Sigmoid colon (tissue), 4 donors: Measurements from ENCODE around the gene GLIS1.

Experiments used
- CTCF ChIP-seq, 4 experiments: fragments of 450-650 bp in 3 of 4; fragments of 200-600 bp in 1 of 4; IDR thresholded peaks; one replicate each; pipeline ENCODE4 v1.5.1; 2016 to 2019; ENCODE audit warnings: antibody characterized with exemption in 4 of 4, mild to moderate bottlenecking in 3 of 4, moderate library complexity in 2 of 4
- EP300 ChIP-seq, 4 donors: sonication (generic); formaldehyde crosslinking; IDR thresholded peaks; one replicate each; pipeline ENCODE4 v1.6.1; 2017; ENCODE audit warnings: antibody characterized with exemption in 4 of 4
- POLR2A ChIP-seq, 2 donors: fragments of 450-650 bp; IDR thresholded peaks; one replicate each; pipeline ENCODE4 v1.6.1; 2016; ENCODE audit warnings: antibody characterized with exemption in 2 of 2, mild to moderate bottlenecking in 2 of 2, moderate library complexity in 2 of 2
- POLR2AphosphoS5 ChIP-seq, 4 donors: sonication (generic); formaldehyde crosslinking; IDR thresholded peaks; one replicate each; pipeline ENCODE4 v1.6.1; 2017; ENCODE audit warnings: antibody characterized with exemption in 4 of 4

DNA sequence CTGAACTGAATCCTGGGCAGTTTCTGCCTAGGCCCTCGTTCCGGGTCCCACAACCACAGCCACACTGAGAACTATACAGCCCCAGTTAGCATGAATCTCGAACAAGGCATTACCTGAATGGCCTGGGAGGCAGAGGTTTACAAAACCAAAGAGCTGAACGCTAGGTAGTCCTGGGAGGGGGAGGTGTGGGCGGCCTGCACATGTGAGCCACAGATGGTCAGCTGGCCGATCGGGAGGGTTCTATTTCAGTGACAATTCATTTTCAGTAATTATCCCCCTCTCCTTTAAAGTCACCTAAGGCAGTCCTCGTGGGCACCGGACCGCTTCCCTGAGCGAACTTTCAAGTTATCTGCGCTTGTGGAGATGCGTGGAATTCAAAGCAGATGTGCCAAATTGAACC, 111.9 kb downstream of the GLIS1 start:
- TF ChIP-seq POLR2A (IDR thresholded peaks at IDR 0.05) (no peak), CTCF (IDR thresholded peaks at IDR 0.05) (no peak), POLR2AphosphoS5 (IDR thresholded peaks at IDR 0.05) (no peak), EP300 (IDR thresholded peaks at IDR 0.05) (no peak)
